Chondrocyte (in vitro differentiated cells): Measurements from ENCODE around the gene SETD7. TPM values are rescaled to one million over a fixed set of nuclear protein-coding genes. Genes with fewer than 3 reads are reported as not detected.

Source experiments
- DNase-seq: peaks from one replicate; pipeline ENCODE4 v3.0.0; 2021; ENCODE audit warnings: mixed read lengths, low spot score
- H3K27ac Mint-ChIP-seq: one replicate; pipeline ENCODE4 v1.8.0; 2021; ENCODE audit warnings: mild to moderate bottlenecking, moderate library complexity, mixed read lengths; ENCODE audit not compliant: unreplicated experiment
- H3K27me3 Mint-ChIP-seq: 2 replicates; pipeline ENCODE4 v1.8.0; 2021; ENCODE audit warnings: low read depth, mixed read lengths
- H3K36me3 Mint-ChIP-seq: 2 replicates; pipeline ENCODE4 v1.8.0; 2021; ENCODE audit warnings: low read depth, mixed read lengths
- H3K4me1 Mint-ChIP-seq: 2 replicates; pipeline ENCODE4 v1.8.0; 2021; ENCODE audit warnings: low read depth, mild to moderate bottlenecking, mixed read lengths
- H3K4me3 Mint-ChIP-seq: one replicate; pipeline ENCODE4 v1.8.0; 2021; ENCODE audit warnings: mild to moderate bottlenecking, moderate library complexity, mixed read lengths; ENCODE audit not compliant: unreplicated experiment
- H3K9me3 Mint-ChIP-seq: 2 replicates; pipeline ENCODE4 v1.8.0; 2021; ENCODE audit warnings: low read depth, mixed read lengths
- total RNA-seq: library from RNA; stranded (reverse); gene quantifications from 3 replicates; pipeline ENCODE4 v1.2.1, GENCODE V29; 2021
- TF ChIP-seq, protein P1 (sequence below): fragments of 200-600 bp; sonication (generic); IDR thresholded peaks from 2 replicates; pipeline ENCODE4 v1.5.0; 2021; ENCODE audit warnings: antibody characterized with exemption, mild to moderate bottlenecking, moderate library complexity

Gene SETD7
- total RNA-seq, 1 donor from 2014 or later, result 56.3 TPM

DNA sequence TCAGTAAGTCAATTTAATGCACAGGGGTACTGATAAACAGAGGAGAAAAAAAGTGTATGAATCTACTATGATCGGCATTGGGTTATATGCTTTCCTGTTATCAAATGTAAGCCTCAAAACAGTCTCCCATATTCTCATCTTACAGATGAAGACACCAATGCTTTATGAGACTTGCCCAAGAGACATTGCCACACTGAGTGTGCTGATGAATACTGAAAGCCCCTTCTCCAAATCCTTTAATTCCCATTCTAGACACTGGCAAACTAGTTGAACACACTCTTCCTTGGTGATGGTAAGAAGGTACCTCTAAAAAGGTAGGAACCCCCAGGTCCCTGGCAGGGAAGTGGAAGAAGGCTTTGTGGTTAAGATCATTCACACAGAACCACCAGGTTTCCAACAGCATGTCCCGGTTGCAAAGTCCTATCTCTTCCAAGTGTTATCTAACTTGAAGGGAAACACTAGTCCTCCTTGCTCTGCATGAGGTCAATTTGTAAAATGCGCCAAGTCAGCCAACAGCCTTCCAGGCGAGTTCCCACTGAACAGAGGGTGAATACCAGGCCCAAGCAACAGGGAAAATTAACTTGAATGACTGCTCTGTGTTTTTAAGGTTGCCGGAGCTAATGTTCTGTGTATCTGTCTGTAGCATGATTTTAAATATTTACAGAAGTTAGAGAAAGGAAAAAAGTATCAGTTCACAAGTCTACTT, 5.1 kb downstream of the SETD7 start:
- H3K27ac Mint-ChIP-seq, result peak overlapping the region; percentile 86
- no peak for DNase-seq
- peaks cover 62% of the 10 kb centered on the region for H3K4me1 Mint-ChIP-seq
- H3K4me3 Mint-ChIP-seq, result peak overlapping the region; percentile 31
- H3K27me3 Mint-ChIP-seq, result no peaks in the 10 kb centered on the region
- H3K9me3 Mint-ChIP-seq, result no peaks in the 10 kb centered on the region
- TF ChIP-seq, protein P1, sequence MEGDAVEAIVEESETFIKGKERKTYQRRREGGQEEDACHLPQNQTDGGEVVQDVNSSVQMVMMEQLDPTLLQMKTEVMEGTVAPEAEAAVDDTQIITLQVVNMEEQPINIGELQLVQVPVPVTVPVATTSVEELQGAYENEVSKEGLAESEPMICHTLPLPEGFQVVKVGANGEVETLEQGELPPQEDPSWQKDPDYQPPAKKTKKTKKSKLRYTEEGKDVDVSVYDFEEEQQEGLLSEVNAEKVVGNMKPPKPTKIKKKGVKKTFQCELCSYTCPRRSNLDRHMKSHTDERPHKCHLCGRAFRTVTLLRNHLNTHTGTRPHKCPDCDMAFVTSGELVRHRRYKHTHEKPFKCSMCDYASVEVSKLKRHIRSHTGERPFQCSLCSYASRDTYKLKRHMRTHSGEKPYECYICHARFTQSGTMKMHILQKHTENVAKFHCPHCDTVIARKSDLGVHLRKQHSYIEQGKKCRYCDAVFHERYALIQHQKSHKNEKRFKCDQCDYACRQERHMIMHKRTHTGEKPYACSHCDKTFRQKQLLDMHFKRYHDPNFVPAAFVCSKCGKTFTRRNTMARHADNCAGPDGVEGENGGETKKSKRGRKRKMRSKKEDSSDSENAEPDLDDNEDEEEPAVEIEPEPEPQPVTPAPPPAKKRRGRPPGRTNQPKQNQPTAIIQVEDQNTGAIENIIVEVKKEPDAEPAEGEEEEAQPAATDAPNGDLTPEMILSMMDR, result no peak
- H3K36me3 Mint-ChIP-seq, result peaks cover 6% of the 10 kb centered on the region

- Mint-ChIP-seq H3K27ac (peak overlapping the region; percentile 3), H3K4me1 (peaks cover 48% of the 10 kb centered on the region), H3K27me3 (no peaks in the 10 kb centered on the region), H3K9me3 (no peaks in the 10 kb centered on the region), H3K36me3 (peaks cover 15% of the 10 kb centered on the region), H3K4me3 (no peak overlapping the region)
- no peak for DNase-seq
- TF ChIP-seq, protein P1, result no peak
Observed at GRCh38 chr4:139547979-139548378, 8.0 kb downstream of the SETD7 start.

DNA sequence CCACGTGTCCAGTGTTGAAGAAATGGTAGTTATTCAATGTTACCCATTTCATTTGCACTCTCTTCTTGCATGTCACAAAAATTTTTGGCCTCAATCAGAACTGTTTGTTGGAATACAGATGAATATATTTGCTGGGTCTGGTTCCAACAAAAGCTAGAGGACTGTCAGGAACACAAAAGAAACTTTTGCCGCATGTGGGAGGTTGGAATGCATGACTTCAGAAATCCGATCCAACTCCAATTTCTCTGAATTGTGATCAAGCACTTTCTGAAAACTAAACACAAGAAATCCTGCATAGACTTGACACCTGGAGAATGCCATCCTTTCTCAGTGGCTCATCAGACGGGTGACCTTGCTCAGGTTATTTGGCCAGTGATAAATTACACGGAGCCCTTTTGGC, 15.4 kb downstream of the SETD7 start:
- Mint-ChIP-seq H3K27ac (no peak overlapping the region), H3K27me3 (no peaks in the 10 kb centered on the region), H3K4me3 (no peak overlapping the region), H3K36me3 (peaks cover 21% of the 10 kb centered on the region), H3K9me3 (no peaks in the 10 kb centered on the region), H3K4me1 (peaks cover 26% of the 10 kb centered on the region)
- no peak for DNase-seq
- TF ChIP-seq, protein P1, result no peak

- peaks cover 29% of the 10 kb centered on the region for H3K4me1 Mint-ChIP-seq
- no peak overlapping the region for H3K27ac Mint-ChIP-seq
- H3K27me3 Mint-ChIP-seq, result no peaks in the 10 kb centered on the region
- H3K4me3 Mint-ChIP-seq, result no peak overlapping the region
- no peak for DNase-seq
- no peaks in the 10 kb centered on the region for H3K9me3 Mint-ChIP-seq
- TF ChIP-seq, protein P1, result no peak
- peaks cover 19% of the 10 kb centered on the region for H3K36me3 Mint-ChIP-seq
Observed at GRCh38 chr4:139540161-139540560, 15.9 kb downstream of the SETD7 start.

- Mint-ChIP-seq H3K4me1 (peaks cover 24% of the 10 kb centered on the region), H3K36me3 (peaks cover 18% of the 10 kb centered on the region), H3K4me3 (no peak overlapping the region), H3K27me3 (no peaks in the 10 kb centered on the region), H3K27ac (no peak overlapping the region), H3K9me3 (no peaks in the 10 kb centered on the region)
- no peak for DNase-seq
- TF ChIP-seq, protein P1, result no peak
Observed at GRCh38 chr4:139537292-139537691, 18.7 kb downstream of the SETD7 start.
